ENCODE results near the gene FUS.
"Not testable (repeated sequence)": the region's sequence is repeated elsewhere in the genome, so short reads cannot be mapped to it uniquely, and the experiment has no call there.

FUS gene

DNA sequence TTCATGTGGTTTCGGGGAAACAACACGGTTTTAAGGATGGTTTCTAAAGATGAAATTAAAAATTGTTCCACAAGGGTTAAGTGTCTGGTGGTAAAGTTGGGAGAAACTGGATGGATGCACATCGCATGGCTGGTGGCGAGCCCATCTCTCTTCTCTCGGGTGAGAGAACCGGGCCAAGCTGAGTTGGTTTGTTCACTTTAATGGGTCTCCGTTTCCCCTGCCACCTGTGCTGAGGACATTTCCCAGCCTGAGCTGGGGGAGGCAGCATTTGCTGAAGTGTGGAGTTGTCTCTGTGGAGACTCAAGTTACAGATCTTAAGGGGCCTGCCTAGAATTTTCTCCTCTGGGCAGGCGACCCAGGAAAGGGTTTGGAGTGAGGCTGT lies 7.9 kb downstream of the FUS start:
- DNase-seq = no peak

DNA sequence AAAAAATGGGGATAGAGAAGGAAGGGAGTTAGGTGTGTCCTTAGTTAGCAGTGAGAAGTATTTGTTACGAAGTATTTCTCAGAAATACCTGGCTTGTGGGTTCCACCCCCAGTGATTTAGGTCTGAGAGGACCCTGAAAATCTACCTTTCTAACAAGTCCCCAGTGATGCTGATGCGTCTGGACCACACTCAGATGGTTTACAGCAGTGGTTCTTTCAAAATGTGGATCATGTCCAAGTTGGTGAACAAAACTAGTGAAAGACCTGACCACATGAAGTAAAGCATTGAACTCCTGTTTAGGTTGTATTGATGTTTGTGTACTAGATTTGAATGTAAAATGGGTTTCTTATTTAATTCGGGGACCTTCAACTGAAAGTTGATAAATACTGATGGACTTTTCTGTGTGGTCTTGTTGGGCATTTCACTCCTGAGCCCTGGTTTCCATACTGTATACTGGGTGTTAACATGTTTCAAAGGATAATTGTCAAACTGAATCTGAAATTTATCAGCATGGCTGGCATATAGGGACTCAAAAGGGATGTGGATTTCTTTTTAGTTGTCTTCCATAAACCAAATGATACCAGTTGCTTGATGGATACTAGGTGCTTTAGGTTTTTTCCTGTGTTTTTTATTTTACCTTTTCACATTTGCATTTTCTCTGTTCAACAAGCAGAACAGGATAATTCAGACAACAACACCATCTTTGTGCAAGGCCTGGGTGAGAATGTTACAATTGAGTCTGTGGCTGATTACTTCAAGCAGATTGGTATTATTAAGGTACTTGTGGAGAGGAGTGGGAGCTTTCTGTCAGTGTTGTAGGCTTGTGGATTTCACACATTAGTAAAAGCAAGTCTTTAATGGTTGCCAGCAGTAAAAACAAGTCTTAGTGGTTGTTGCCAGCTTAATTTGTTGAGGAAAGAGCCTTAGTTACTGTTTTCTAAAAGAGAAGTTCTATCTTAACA lies 8.8 kb downstream of the FUS start:
- DNase-seq = no peak

DNA sequence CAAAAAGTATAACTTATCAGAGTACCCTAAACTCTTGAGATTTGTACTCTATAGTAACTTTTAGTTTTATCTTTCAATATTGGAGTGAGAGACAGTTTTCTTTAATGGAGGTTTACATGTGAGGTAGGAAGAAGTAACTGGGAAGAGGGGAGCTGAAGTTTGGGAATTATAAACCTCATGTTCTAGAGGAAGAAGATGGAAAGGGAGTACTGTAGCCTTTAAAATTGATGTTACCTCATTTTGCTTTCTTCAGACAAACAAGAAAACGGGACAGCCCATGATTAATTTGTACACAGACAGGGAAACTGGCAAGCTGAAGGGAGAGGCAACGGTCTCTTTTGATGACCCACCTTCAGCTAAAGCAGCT lies 9.5 kb downstream of the FUS start:
- DNase-seq = no peak

DNA sequence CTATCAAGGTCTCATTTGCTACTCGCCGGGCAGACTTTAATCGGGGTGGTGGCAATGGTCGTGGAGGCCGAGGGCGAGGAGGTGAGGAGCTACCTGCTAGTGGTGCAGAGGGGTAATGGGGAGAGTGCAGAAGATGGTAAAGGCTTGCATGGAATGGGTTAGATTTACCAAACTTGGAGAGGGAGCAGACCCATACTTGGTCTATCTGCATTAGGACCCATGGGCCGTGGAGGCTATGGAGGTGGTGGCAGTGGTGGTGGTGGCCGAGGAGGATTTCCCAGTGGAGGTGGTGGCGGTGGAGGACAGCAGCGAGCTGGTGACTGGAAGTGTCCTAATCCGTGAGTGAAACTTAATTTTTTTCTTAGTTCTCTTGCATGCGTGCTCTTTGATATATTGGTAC lies 10.1 kb downstream of the FUS start:
- no peak for DNase-seq

DNA sequence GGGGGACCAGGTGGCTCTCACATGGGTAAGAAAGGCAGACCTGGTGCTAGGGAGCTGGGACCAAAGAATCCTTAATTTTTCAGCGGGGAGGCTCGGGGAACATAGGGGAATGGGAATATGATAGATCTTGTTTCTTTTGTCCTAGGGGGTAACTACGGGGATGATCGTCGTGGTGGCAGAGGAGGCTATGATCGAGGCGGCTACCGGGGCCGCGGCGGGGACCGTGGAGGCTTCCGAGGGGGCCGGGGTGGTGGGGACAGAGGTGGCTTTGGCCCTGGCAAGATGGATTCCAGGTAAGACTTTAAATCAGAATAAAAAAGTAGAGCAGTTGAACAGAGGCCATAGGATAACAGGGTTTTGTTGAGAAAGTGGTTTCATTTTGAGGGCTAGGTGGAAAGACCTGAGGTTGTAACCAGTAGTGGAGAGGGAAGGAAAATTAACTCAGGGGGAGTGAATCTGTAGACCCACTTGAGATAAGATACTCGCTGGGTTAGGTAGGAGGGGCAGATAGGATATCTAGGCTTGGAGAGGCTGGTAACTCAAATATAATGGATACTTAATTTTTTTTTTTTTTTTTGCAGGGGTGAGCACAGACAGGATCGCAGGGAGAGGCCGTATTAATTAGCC lies 11.0 kb downstream of the FUS start:
- DNase-seq = no peak

DNA sequence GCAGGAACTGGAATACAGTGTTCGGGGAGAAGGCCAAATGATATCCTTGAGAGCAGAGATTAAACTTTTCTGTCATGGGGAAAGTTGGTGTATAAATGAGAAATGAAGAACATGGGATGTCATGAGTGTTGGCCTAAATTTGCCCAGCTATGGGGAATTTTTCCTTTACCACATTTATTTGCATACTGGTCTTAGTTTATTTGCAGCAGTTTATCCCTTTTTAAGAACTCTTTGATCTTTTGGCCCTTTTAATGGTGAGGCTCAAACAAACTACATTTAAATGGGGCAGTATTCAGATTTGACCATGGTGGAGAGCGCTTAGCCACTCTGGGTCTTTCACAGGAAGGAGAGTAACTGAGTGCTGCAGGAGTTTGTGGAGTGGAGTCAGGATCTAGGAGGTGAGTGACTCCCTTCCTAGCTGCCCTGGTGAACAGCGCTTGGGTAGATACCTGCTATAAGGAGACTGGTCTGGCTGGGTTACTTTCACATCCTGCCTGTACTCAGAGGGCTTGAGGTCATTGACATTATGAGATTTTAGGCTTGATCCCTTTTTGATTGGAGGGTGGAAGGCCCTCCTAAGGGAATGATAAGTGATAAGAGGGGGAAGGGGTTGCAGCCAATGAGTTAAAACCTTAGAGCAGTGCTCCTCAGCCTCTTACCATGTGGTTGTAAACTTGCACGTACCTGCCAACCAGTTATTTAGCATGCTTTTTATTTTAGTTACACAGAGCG lies 11.9 kb downstream of the FUS start:
- no peak for DNase-seq

DNA sequence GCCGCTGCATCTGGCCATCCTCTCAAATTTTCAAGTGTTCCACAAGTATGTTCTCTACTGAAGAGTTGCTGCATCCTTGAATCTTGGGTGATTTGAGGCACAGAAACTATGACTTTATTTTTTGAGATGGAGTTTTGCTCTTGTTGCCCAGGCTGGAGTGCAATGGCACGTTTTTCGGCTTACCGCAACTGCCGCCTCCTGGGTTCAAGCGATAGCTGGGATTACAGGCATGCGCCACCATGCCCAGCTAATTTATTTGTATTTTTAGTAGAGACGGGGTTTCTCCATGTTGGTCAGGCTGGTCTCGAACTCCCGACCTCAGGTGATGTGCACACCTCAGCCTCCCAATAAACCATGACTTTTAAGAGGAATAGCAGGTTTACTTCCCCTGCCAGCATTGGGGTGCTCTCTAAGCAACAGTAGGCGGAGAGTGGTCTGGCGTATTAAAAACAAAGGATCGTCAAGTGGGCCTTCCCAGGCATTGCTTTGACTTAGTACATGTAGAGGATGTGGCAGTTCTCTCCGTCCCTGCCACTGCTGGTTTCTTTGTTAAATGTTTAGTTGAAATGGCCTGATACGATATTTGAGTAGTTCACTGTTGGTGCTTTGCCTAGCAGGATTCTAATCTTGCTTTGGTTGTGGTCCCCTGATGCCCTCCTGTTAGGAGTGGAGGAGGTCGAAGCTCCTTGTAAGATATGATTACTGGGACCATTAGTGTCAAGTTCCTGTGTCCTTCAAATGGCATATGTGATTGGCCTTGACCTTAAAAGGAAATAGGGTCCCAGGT lies 13.1 kb downstream of the FUS start:
- no peak for DNase-seq

DNA sequence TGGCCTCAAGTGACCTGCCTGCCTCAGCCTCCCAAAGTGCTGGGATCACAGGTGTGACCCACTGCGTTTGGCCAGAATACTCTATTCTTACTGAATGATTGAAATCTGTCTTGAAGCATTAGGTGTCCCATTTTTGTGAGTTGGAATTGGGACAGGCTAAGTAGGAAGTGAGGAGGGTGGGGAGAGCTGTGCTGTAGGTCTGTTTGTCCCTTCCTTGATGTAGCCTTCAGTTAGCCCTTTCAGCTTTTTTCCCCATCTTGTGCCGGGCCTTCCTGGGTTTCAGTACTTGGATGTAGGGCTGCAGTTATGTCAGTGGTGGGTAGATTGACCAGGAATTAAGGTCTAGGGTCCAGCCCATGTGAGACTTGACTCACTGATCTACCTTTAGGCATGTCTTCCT lies 13.9 kb downstream of the FUS start:
- no peak for DNase-seq

DNA sequence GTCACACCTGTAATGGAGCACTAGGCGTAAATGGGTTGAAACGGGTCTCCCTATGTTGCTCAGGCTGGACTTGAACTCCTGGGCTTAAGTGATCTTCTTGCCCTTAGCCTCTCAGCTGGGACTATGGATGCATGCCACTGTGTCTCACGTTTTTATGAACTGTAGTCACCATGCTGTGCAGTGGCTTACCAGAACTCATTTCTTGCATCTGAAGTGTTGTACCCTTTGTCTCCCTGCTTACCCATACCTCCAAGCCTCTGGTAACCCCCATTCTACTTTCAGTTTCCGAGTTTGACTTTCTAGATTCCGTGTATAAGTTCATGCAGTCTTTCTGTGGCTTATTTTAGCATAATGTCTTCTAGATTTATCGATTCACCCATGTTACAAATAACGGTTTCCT lies 15.0 kb downstream of the FUS start:
- DNase-seq = no peak

DNA sequence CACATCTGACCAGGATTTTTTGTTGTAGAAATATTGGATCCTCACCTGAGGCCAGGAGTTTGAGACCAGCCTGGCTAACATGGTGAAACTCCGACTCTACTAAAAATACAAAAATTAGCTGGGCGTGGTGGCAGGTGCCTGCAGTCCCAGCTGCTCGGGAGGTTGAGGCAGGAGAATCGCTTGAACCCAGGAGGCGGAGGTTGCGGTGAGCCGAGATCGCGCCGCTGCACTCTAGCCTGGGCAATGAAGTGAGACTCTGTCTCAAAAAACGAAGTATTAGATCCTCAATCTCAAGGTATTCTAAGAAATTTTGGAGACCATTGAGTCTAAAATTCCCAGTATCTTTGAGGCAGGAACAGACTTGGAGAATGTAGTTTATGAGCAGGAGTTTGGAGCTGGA lies 15.9 kb downstream of the FUS start:
- not testable (repeated sequence) for DNase-seq

DNA sequence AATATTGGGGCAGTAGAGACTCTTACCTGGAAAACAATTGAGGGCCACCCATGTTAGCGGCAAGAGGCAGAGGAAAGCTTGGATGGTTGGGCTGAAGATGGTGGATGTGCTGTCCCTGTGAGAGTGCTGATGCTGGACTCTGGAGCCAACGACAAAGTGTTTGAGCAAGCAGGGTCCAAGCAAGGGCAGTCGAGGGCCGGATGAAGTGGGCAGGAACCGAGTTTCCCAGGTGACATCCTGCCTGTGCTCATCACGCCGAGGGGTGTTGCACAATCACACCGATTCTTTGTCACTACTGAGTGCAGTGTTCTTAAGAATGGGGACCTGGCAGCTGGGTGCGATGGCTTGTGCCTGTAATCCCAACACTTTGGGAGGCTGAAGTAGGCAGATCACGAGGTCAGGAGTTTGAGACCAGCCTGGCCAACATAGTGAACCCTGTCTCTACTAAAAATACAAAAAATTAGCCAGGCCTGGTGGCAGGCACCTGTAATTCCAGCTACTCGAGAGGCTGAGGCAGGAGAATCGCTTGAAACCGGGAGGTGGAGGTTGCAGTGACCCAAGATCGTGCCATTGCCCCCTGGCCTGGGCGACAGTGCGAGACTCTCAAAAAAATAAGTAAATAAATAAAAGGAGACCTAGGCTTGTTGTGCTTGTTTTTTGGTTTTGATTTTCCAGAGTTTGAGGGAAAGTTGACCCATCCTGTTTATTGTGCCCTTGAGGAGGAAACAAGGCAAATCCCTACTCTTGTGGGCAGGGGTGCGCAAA lies 16.6 kb downstream of the FUS start:
- no peak for DNase-seq

DNA sequence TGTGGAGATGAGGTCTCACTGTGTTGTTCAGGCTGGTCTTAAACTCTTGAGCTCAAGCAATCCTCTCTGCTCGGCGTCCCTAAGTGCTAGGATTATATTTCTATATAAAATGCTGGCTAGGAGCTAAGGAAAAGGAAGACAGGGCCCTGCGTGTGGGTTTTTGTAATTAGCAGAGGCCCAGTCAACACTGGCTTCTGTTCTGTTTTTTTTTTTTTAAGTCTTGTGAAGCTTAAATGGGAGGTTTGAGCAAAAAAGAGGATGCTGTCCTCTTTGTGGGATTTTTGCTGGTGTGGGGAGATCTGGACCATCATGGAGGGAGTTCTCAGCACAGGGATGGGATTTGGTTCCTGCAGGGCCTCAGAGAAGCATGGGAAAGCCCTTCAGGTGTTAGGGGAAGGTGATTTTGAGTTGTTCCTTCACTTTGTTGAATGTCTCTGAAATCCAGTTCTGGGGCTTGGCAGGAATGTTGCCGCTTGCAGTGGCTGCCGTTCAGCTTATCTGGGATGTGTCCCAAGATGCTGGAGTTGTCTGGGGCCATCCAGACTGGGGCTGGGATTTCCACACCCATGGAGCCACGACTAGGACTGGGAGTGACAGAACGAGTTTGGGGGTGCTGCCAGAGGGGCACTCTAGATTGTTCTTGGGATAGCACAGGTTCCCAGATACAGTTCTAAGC lies 18.4 kb downstream of the FUS start:
- no peak for DNase-seq

DNA sequence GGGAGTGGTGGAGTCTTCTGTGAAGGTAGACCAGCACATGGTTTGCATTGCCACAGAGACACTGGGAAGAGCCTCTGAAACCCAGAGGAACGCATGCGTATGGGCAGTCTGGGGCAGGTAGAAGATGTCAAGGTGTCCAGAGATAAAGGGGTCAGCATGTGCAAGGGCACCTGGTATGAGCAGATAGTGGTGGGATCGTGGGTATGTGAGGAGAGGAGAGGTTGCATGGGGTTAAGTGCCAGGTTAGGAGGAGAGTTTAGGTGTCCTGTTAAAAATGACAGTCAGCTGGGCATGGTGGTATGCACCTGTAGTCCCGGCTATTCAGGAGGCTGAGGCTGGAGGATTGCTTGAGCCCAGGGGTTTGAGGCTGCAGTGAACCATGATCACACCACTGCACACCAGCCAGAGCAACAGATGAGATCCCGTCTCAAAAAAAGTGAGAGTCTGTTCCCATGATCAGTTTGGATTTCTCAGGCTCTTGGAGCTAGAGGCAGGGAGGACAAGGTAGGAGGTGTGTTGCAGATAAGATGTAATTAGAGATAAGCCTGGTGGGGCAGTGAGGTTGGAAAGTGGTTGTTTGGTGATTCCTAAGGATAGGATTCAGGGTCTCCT lies 19.6 kb downstream of the FUS start:
- no peak for DNase-seq

DNA sequence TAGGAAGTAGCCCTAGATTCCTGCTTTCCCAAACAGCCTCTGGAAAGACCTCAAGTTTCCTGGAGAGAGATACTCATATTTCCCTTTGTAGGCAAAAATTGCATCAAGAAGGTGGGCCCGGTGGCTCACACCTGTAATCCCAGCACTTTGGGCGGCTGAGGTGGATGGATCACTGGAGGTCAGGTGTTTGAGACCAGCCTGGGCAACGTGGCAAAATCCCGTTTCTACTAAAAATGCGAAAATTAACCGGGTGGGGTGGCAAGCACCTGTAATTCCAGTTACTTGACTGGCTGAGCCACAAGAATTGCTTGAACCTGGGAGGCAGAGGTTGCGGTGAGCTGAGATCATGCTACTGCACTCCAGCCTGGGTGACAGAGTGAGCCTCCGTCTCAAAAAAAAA lies 20.2 kb downstream of the FUS start:
- DNase-seq = not testable (repeated sequence)

DNA sequence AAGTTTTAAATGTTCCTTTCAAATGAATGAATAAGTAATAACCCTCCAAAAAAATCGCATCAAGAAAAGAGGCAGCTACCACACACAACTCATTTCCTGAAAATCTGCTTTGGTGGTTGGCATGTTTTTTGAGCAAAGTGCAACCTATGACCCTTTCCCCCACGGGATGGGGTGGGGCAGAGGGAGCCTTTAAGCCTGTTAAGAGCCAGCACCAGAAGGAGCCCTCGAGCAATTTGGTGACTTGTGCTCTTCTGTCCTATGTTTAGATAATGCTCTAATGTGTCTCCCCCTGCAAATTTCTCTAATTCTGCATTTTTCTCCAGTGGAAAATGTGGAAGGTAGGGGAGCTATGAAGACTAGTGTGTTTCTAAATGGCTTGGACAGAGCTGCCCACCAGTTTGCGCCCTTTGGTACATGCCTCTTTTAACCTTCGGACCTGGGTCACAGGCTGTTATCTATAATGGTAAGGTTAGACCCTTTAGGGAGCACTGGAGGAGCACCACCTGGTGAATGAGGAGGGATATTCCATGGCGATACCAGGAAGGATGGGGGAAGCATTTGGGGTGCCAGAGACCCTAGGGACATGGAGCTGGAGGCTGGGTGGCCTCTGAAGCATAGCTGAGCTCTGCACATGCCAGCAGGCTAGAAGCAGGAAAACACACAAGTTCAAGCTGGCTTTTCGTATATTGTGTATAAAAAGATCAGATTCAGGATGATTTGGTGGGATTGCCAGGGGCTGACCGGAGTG lies 21.1 kb downstream of the FUS start:
- DNase-seq = no peak

DNA sequence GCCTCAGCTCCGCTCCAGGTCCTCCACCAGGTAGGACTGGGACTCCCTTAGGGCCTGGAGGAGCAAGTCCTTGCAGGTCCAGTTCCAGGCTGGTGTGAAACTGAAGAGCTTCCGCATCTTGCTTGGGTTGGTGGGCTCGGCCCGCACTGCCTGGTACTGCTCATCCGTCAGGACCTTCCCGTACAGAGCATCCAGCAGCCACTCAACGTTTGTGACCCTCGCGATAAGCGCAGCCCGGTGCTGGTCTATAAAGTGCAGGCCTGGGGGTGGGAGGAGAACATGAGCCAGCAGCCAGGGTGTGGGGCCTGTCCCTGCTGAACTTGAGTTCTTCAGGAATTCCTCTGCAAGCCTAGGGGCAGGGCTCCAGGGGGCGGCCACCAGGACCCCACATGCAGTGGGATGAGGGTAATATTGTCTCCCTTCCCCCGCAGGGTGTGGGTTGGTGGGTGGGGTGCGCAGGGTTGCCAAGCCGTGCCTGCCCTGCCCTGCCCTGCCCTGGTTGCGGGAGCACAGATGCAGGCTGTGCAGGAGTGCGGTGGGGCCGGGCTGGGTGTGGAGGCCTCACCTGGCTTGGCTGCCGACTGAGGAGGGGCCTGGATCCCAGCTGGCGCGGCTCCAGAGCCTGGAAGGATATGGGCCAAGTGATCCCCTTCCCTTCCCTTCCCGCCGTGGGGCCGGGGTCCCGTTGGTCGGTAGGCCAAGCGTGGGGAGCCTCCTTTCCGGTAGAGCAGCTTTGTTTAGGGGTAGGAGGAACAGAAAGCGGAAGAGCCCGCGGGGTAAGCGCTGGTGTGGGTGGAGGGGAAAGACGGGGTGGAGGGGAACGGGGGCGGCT lies 21.9 kb downstream of the FUS start:
- no peak for DNase-seq

DNA sequence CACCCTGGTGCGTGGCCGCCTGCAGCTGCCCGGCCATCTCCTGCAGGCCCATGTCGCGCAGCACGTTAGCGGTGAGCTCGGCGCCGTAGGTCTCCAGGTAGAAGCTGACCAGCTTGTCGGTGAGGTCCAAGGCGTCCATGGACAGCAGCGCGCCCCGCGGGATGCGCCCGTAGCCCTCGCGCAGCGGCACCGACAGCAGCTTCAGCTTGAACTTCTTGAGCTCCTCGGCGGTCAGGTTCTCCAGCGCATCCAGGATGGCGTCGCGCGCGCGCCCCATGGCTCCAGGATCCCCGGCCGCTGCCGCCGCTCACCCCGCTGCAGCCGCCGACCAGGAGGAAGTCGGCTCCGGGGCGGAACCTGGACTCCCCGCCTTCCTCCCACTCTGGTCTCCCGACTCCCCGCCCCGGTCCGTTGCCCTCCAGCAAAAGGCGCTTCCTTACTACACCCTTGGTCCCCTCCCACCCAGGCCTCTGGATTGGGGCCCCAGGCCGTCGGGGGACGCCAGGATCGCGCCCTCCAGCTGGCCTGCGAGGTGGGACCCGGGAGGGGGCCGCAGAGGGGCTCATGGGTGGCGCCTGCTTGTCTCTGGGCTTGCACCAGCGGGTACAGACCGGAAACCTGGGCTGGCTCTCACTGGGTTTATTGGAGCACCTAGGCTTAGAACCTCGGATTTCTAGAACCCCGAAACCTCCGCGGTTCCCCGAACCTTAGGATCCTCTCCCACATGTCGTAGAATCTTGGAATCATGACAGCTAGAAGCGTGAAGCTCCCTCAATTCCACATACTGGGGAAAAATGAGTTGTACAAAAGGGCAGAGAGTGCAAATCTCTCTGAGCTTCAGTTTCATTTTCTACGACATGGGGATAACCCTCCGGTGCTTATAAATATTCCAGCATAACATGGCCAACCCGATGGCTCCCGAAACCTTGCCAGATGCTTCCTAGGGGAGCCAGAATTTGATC lies 22.8 kb downstream of the FUS start, which contains the start of gene PYCARD:
Gene PYCARD, minus strand, starts transcription at position 347 of the 962 bp plus-strand sequence. Its CDS starts 70 bp downstream, at position 277.
- DNase-seq = no peak

All from NCI-H2171 treated with DMSO at 0.1 percent for 48 hours (cell line).